Heart right ventricle (tissue), 16 donors: ENCODE results near the gene MGAT5B. TPM values are rescaled to one million over a fixed set of nuclear protein-coding genes. Genes with fewer than 3 reads are reported as not detected.
A peak's percentile ranks its signal among the peaks of the same experiment; 100 is the strongest.

ENCODE experiments used
- ATAC-seq, 8 donors: fragments of 200-7000 bp; cut with Tn5 transposase; one replicate each; pipeline ENCODE4 v1.9.1; 2020; ENCODE audit warnings: mild to moderate bottlenecking in 8 of 8, moderate library complexity in 8 of 8, moderate number of reproducible peaks in 1 of 8
- DNase-seq, 2 donors: peaks; one replicate each; pipeline ENCODE4 v3.0.0-alpha.2; 2020
- H3K27ac ChIP-seq, 10 donors: fragments of 200-600 bp; sonication (generic) in 2 of 10; one replicate each; pipeline versions ENCODE4 v1.5.0 to v1.8.0; 2020 to 2022; ENCODE audit warnings: mild to moderate bottlenecking in 3 of 10
- H3K27me3 ChIP-seq, 7 donors: fragments of 200-600 bp; one replicate each; pipeline ENCODE4 v1.8.0; 2021 to 2022; ENCODE audit warnings: mild to moderate bottlenecking in 2 of 7
- H3K36me3 ChIP-seq, 9 donors: fragments of 200-600 bp; sonication (generic) in 1 of 9; one replicate each; pipeline versions ENCODE4 v1.5.0 to v1.8.0; 2020 to 2022; ENCODE audit warnings: mild to moderate bottlenecking in 2 of 9
- H3K4me1 ChIP-seq, 9 donors: fragments of 200-600 bp; sonication (generic) in 1 of 9; one replicate each; pipeline versions ENCODE4 v1.5.0 to v1.8.0; 2020 to 2022; ENCODE audit warnings: mild to moderate bottlenecking in 4 of 9
- H3K4me3 ChIP-seq, 10 donors: fragments of 200-600 bp; sonication (generic) in 2 of 10; one replicate each; pipeline versions ENCODE4 v1.5.0 to v1.8.0; 2020 to 2022; ENCODE audit warnings: mild to moderate bottlenecking in 7 of 10, moderate library complexity in 2 of 10
- H3K9me3 ChIP-seq, 11 donors: fragments of 200-600 bp in 10 of 11; sonication (generic) in 2 of 11; one replicate each; pipeline versions ENCODE4 v1.5.0 to v1.8.0; 2013 to 2022; ENCODE audit warnings: mild to moderate bottlenecking in 2 of 11, control low read depth in 1 of 11, moderate library complexity in 1 of 11
- WGBS, 2 donors: extraction: QIAGEN DNeasy Blood & Tissue Kit; methylation state at CpG; one replicate each; pipeline ENCODE4 v1.1.7; 2013; ENCODE audit warnings: inconsistent platforms in 1 of 2; 5-methylcytosine and 5-hydroxymethylcytosine counted together
- intact Hi-C, 10 donors: fragments of 100-400 bp; cut with DNase I; formaldehyde crosslinking; loops; one replicate each; pipeline versions ENCODE4 v1.11.1 to v1.14.2; 2022
- polyA plus RNA-seq, 2 donors: library from polyadenylated mRNA; stranded (reverse); fragments of 200-250 nt; gene quantifications; one replicate each; pipeline ENCODE4 v1.2.3, GENCODE V29; 2013
- total RNA-seq, 10 donors: library from RNA; stranded (reverse); fragmentation: NEBNext Ultra II Directional in 3 of 10; extraction: Animal tissue kit (Norgen Biotek cat#: 25700) in 3 of 10; gene quantifications; one replicate each; pipeline versions ENCODE4 v1.2.1 to v1.2.4, GENCODE V29; 2021 to 2023
- TF ChIP-seq, protein P1 (sequence below), 9 donors: fragments of 200-600 bp; sonication (generic) in 2 of 9; IDR thresholded peaks; one replicate each; pipeline versions ENCODE4 v1.5.0 to v1.8.0; 2021 to 2022; ENCODE audit warnings: antibody characterized with exemption in 9 of 9, mild to moderate bottlenecking in 5 of 9, moderate library complexity in 1 of 9
- donor health status: Arrhythmogenic right ventricular cardiomyopathy.
- donor health status: ischemic (EF 13 %, LVEDD 7.1; RV severe dilation, severe dysfunction).
- donor health status: healthy with polysubstance abuse.
- donor health status: DM: no; HTN: yes; CAD: no.
- donor health status: DM: no; HTN: no; CAD: no.
- donor health status: ischemic (EF 25% LVEDD 6.9; RV normal size, moderate dysfunction).
- donor health status: ischemic (EF 25% LVEDD 5.7; RV mildly dilated, moderate dysfunction).
- donor health status: healthy.
- donor health status: DM: yes; HTN: yes; CAD: no.
- donor health status: Ischemic cardiomyopathy.
- donor health status: ischemic (EF 35%, LVEDD 5.7; RV mildly dilated, moderate dysfunction).
- donor health status: nonischemic (EF 11% LVEDD 7.7; RV severe dilation, severe dysfunction).
- donor health status: DM: yes; HTN: yes; CAD: no.
- donor health status: PGD.
- donor health status: ischemic (EF 29% LVEDD 5.4; RV normal size, mild dysfunction).
- donor health status: nonischemic (EF 23%, LVEDD 6.1; RV moderate dilation, normal function).

MGAT5B gene
- total and polyA plus RNA-seq, 12 donors: 0.09 to 0.29 (median 0.13) TPM; not detected in 8

- H3K27me3 ChIP-seq: peaks cover 0 to 46% (median 29%) of the 10 kb centered on the region in 7 donors
- TF ChIP-seq, protein P1, sequence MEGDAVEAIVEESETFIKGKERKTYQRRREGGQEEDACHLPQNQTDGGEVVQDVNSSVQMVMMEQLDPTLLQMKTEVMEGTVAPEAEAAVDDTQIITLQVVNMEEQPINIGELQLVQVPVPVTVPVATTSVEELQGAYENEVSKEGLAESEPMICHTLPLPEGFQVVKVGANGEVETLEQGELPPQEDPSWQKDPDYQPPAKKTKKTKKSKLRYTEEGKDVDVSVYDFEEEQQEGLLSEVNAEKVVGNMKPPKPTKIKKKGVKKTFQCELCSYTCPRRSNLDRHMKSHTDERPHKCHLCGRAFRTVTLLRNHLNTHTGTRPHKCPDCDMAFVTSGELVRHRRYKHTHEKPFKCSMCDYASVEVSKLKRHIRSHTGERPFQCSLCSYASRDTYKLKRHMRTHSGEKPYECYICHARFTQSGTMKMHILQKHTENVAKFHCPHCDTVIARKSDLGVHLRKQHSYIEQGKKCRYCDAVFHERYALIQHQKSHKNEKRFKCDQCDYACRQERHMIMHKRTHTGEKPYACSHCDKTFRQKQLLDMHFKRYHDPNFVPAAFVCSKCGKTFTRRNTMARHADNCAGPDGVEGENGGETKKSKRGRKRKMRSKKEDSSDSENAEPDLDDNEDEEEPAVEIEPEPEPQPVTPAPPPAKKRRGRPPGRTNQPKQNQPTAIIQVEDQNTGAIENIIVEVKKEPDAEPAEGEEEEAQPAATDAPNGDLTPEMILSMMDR (IDR thresholded peaks at IDR 0.05): no peak
- no peaks in the 10 kb centered on the region for H3K4me1 ChIP-seq
- intact Hi-C loops: no loop called here
- WGBS, 2 donors: 81 to 85% methylated on average over 16 of the region's 16 CpGs
- ATAC-seq (no peak), DNase-seq (no peak)
- no peaks in the 10 kb centered on the region for H3K9me3 ChIP-seq
- no peaks in the 10 kb centered on the region for H3K36me3 ChIP-seq
- no peak overlapping the region for H3K27ac ChIP-seq
- H3K4me3 ChIP-seq: no peak overlapping the region
These were observed 76.3 kb downstream of the MGAT5B start for GRCh38 chr17:76944477-76944876.

- intact Hi-C loops: no loop called here
- Histone ChIP-seq H3K36me3 (no peaks in the 10 kb centered on the region), H3K27ac (no peak overlapping the region), H3K4me3 (no peak overlapping the region), H3K9me3 (no peaks in the 10 kb centered on the region), H3K27me3 (peaks cover 0 to 36% (median 17%) of the 10 kb centered on the region in 7 donors), H3K4me1 (no peaks in the 10 kb centered on the region)
- TF ChIP-seq, protein P1 (IDR thresholded peaks at IDR 0.05): no peak
- DNase-seq (no peak), ATAC-seq (no peak)
- 83 to 87% methylated on average over 18 of the region's 18 CpGs for WGBS, 2 donors
These were observed 78.0 kb downstream of the MGAT5B start for GRCh38 chr17:76946111-76946771.

DNA sequence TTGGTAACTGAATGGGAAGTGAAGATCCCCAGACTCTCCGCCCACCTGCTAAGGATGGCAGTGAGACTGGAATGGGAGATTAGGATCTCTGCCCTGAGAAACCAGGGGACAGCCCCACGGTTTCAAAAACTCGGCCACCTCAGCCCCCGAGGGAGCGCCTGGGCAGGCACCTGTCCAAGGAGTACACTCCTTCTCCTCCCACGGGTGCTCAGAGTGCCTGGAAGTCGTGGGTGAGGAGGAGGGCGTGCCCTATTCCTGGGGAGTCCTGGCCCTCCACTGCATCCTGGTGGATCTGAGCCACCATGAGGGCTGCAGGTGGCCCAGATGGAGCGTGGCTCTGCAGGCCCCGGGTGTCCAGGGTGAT, 78.5 kb downstream of the MGAT5B start:
- Histone ChIP-seq H3K4me3 (no peak overlapping the region), H3K4me1 (no peaks in the 10 kb centered on the region), H3K36me3 (no peaks in the 10 kb centered on the region), H3K27me3 (peaks cover 0 to 31% (median 12%) of the 10 kb centered on the region in 7 donors), H3K27ac (no peak overlapping the region), H3K9me3 (no peaks in the 10 kb centered on the region)
- TF ChIP-seq, protein P1 (IDR thresholded peaks at IDR 0.05): no peak
- 65 to 74% methylated on average over 10 of the region's 10 CpGs for WGBS, 2 donors
- intact Hi-C loops: no loop called here
- no peak for ATAC-seq
- no peak for DNase-seq

- H3K4me1 ChIP-seq: no peaks in the 10 kb centered on the region
- no peaks in the 10 kb centered on the region for H3K9me3 ChIP-seq
- no peak overlapping the region for H3K4me3 ChIP-seq
- intact Hi-C loops: no loop called here
- TF ChIP-seq, protein P1 (IDR thresholded peaks at IDR 0.05): no peak
- WGBS, 2 donors: 83 to 95% methylated on average over 10 of the region's 10 CpGs
- H3K27me3 ChIP-seq: peaks cover 0 to 27% (median 10%) of the 10 kb centered on the region in 7 donors
- DNase-seq (no peak), ATAC-seq (peak in 1 of 8 donors; percentile 19)
- H3K27ac ChIP-seq: no peak overlapping the region
- no peaks in the 10 kb centered on the region for H3K36me3 ChIP-seq
These were observed 79.1 kb downstream of the MGAT5B start for GRCh38 chr17:76947309-76947708.
